Suprapubic skin (tissue), 4 donors: ENCODE results near the gene PDE1C. TPM values are rescaled to one million over a fixed set of nuclear protein-coding genes. Genes with fewer than 3 reads are reported as not detected.

Source experiments
- DNase-seq, 2 donors: peaks; one replicate each; pipeline ENCODE4 v3.0.0-alpha.2; 2019; ENCODE audit warnings: low spot score in 2 of 2
- H3K27ac ChIP-seq: fragments of 200-600 bp; sonication (generic); one replicate; pipeline ENCODE4 v1.5.1; 2019
- H3K27me3 ChIP-seq: fragments of 200-600 bp; sonication (generic); one replicate; pipeline ENCODE4 v1.5.1; 2019
- H3K36me3 ChIP-seq: fragments of 200-600 bp; sonication (generic); one replicate; pipeline ENCODE4 v1.5.1; 2019
- H3K4me1 ChIP-seq: fragments of 200-600 bp; sonication (generic); one replicate; pipeline ENCODE4 v1.5.1; 2019
- H3K4me3 ChIP-seq: fragments of 200-600 bp; sonication (generic); one replicate; pipeline ENCODE4 v1.5.1; 2019; ENCODE audit warnings: mild to moderate bottlenecking
- H3K9me3 ChIP-seq: fragments of 200-600 bp; sonication (generic); one replicate; pipeline ENCODE4 v1.5.1; 2019
- EP300 ChIP-seq: sonication (generic); formaldehyde crosslinking; IDR thresholded peaks from one replicate; pipeline ENCODE4 v1.6.1; 2017; ENCODE audit warnings: antibody characterized with exemption
- POLR2A ChIP-seq, 2 donors: fragments of 450-650 bp; IDR thresholded peaks; one replicate each; pipeline ENCODE4 v1.6.1; 2017; ENCODE audit warnings: antibody characterized with exemption in 2 of 2, mild to moderate bottlenecking in 2 of 2, moderate library complexity in 2 of 2
- POLR2AphosphoS5 ChIP-seq, 3 donors: sonication (generic); formaldehyde crosslinking; IDR thresholded peaks; one replicate each; pipeline ENCODE4 v1.6.1; 2017; ENCODE audit warnings: antibody characterized with exemption in 3 of 3
- WGBS: methylation state at CpG from one replicate; pipeline ENCODE4 v1.1.5; 2018; 5-methylcytosine and 5-hydroxymethylcytosine counted together
- total RNA-seq, 4 donors: library from RNA; depleted of rRNA; stranded (reverse); fragments of >200 nt; gene quantifications; one replicate each; pipeline ENCODE4 v1.1.0, GENCODE V29; 2016
- TF ChIP-seq, protein P1 (sequence below), 2 donors: fragments of 200-600 bp in 1 of 2; fragments of 450-650 bp in 1 of 2; sonication (generic) in 1 of 2; IDR thresholded peaks; one replicate each; pipeline ENCODE4 v1.5.1; 2016 to 2019; ENCODE audit warnings: antibody characterized with exemption in 2 of 2, mild to moderate bottlenecking in 1 of 2, moderate library complexity in 1 of 2

The PDE1C gene
- total RNA-seq, 4 donors from 2014 or later: 0.64 to 1.8 (median 0.83) TPM

DNA sequence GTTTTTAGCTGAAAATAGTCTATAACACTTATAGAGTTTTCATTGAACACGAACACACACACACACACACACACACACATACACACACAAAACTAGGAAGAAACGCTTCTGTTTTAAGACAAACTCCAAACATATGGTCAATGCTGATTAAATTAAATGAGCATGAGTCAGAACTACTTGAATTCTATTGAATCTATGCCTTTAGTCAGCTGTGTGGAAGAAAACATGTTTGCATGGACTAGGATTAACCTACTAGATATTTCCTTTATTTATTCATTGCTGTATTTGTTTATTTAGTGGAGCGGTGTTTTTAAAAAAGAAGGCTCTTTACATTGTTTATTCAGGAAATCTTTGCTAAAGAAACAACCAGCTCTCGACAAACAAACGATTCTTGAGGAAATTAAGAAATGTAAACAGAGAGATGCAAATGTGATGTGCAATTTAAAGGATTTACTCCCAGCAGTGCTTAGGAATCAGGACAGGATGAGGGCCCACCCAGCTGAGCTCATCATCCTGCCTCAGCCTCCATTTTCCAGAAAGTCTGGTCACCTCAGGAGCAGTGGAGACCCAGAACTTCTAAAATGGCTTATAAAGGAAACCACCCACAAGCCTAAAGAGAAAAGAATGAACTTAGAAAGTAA lies 83.2 kb downstream of the PDE1C start:
- no peaks in the 10 kb centered on the region for H3K4me1 ChIP-seq
- TF ChIP-seq EP300 (no peak), POLR2A (IDR thresholded peaks at IDR 0.05) (no peak), POLR2AphosphoS5 (IDR thresholded peaks at IDR 0.05) (no peak)
- TF ChIP-seq, protein P1, sequence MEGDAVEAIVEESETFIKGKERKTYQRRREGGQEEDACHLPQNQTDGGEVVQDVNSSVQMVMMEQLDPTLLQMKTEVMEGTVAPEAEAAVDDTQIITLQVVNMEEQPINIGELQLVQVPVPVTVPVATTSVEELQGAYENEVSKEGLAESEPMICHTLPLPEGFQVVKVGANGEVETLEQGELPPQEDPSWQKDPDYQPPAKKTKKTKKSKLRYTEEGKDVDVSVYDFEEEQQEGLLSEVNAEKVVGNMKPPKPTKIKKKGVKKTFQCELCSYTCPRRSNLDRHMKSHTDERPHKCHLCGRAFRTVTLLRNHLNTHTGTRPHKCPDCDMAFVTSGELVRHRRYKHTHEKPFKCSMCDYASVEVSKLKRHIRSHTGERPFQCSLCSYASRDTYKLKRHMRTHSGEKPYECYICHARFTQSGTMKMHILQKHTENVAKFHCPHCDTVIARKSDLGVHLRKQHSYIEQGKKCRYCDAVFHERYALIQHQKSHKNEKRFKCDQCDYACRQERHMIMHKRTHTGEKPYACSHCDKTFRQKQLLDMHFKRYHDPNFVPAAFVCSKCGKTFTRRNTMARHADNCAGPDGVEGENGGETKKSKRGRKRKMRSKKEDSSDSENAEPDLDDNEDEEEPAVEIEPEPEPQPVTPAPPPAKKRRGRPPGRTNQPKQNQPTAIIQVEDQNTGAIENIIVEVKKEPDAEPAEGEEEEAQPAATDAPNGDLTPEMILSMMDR (IDR thresholded peaks at IDR 0.05): no peak
- WGBS: 73% methylated on average over 5 of the region's 5 CpGs
- no peaks in the 10 kb centered on the region for H3K36me3 ChIP-seq
- no peaks in the 10 kb centered on the region for H3K9me3 ChIP-seq
- no peak overlapping the region for H3K4me3 ChIP-seq
- H3K27me3 ChIP-seq: no peaks in the 10 kb centered on the region
- DNase-seq: no peak
- no peak overlapping the region for H3K27ac ChIP-seq

DNA sequence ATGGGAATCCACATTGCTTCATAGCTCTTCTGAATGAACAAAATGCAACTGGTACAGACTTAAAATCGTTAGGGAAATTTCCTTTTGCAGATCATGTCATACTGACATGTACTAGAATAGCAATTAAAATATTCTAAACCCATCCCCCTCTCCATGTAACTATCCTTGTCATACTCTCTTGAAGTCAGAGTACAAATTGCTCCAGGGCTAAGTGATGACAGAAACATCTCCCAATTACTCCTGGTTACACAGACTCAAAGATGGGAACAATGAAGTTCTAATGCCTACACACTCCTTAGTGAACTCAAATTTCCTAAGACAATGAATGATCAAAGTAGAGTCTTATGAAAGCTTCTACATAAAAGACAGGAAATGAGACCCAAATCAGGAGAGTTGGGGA lies 87.2 kb downstream of the PDE1C start:
- TF ChIP-seq, protein P1 (IDR thresholded peaks at IDR 0.05): no peak
- TF ChIP-seq EP300 (no peak), POLR2AphosphoS5 (IDR thresholded peaks at IDR 0.05) (no peak), POLR2A (IDR thresholded peaks at IDR 0.05) (no peak)
- Histone ChIP-seq H3K4me1 (no peaks in the 10 kb centered on the region), H3K9me3 (no peaks in the 10 kb centered on the region), H3K27ac (no peak overlapping the region), H3K4me3 (no peak overlapping the region), H3K36me3 (no peaks in the 10 kb centered on the region), H3K27me3 (no peaks in the 10 kb centered on the region)
- DNase-seq: no peak
- WGBS: 64% methylated on average over 1 of the region's 1 CpG

DNA sequence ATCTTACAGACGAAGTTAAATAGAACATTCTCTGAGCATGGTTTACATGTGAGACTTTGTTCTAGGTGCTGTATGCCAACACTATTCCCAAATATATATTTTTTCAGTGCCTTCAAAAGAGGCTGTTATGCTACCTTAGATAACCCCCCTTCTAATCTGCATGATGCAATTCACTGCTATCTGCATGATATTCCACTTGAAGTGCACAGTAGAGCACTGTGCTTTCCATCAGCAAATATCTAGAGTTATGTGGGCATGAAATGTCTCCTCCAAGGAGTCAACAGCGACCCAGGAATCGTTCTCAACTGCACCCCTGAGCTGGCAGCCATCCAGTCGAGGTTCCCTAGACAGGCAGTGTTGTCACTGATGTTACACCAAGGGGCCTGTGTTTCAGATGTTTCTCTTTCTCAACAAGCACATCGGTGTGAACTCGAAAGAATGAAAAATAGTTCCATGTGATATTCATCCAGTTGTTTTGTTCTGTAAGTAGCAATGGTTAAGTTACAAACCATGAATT lies 88.3 kb downstream of the PDE1C start:
- H3K36me3 ChIP-seq: no peaks in the 10 kb centered on the region
- no peaks in the 10 kb centered on the region for H3K4me1 ChIP-seq
- no peak overlapping the region for H3K27ac ChIP-seq
- no peak overlapping the region for H3K4me3 ChIP-seq
- 76% methylated on average over 6 of the region's 6 CpGs for WGBS
- no peaks in the 10 kb centered on the region for H3K27me3 ChIP-seq
- TF ChIP-seq EP300 (no peak), POLR2AphosphoS5 (IDR thresholded peaks at IDR 0.05) (no peak), POLR2A (IDR thresholded peaks at IDR 0.05) (no peak)
- TF ChIP-seq, protein P1 (IDR thresholded peaks at IDR 0.05): no peak
- no peaks in the 10 kb centered on the region for H3K9me3 ChIP-seq
- no peak for DNase-seq

DNA sequence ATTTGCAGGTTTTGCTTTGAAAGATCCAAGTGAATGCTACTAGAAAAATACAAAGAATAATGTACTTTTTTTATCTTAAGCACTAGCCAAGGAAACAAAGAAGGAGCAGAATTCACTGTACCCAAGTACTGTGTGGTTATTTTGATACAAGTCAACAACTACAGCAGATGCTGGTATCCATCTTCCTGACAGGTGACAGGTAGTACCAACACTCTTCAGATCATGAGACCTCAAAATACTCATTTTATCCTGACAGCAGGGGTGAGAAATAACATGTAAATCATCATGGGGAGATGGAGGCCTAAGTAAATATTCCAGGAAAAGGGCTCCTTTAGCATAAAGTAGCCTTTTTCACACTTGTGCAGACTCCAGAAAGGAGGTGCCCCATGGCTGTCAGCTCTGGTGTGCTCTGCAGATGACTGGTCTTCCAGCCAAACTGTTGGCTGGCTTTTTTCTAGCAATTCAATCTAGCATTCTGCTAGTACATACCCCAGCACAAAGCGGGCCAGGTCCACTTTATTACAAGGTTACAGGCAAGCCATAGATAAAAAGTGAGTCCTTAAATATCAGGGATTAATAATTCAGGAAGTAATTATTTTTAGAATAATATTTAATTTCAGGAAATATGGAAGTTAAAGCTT lies 90.4 kb downstream of the PDE1C start:
- Histone ChIP-seq H3K4me3 (no peak overlapping the region), H3K9me3 (no peaks in the 10 kb centered on the region), H3K4me1 (no peaks in the 10 kb centered on the region), H3K27ac (no peak overlapping the region), H3K27me3 (no peaks in the 10 kb centered on the region), H3K36me3 (no peaks in the 10 kb centered on the region)
- DNase-seq: no peak
- TF ChIP-seq POLR2AphosphoS5 (IDR thresholded peaks at IDR 0.05) (no peak), EP300 (no peak), POLR2A (IDR thresholded peaks at IDR 0.05) (no peak)
- TF ChIP-seq, protein P1 (IDR thresholded peaks at IDR 0.05): no peak
- WGBS: 73% methylated on average over 1 of the region's 1 CpG

DNA sequence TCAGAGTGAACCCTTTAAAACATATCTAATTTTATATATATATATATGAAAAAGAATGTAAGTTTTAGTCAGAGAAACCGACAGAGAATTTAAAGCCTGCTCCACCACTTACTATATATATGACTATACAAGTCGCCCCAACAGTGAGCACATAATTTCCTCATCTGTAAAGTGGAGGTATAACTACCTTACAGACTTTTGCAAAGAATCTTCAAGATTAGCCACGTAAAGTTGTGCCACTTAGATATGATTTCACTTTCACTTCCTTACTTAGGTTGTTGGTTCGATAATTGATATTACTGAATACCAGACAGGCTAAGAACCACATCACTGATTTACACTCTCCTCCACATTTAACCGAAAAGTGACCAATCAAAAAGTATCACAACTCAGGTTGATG lies 94.7 kb downstream of the PDE1C start:
- 91% methylated on average over 5 of the region's 5 CpGs for WGBS
- no peaks in the 10 kb centered on the region for H3K4me1 ChIP-seq
- no peak overlapping the region for H3K27ac ChIP-seq
- H3K9me3 ChIP-seq: no peaks in the 10 kb centered on the region
- H3K27me3 ChIP-seq: no peaks in the 10 kb centered on the region
- no peak for DNase-seq
- no peaks in the 10 kb centered on the region for H3K36me3 ChIP-seq
- no peak for TF ChIP-seq EP300
- TF ChIP-seq POLR2AphosphoS5 (IDR thresholded peaks at IDR 0.05): no peak
- no peak for TF ChIP-seq POLR2A (IDR thresholded peaks at IDR 0.05)
- TF ChIP-seq, protein P1 (IDR thresholded peaks at IDR 0.05): no peak
- no peak overlapping the region for H3K4me3 ChIP-seq
